HG03378 (cell line): ENCODE data around the gene GPATCH2L.
A peak's percentile ranks its signal among the peaks of the same experiment; 100 is the strongest.

Source experiments
- ATAC-seq: cut with Tn5 transposase; IDR thresholded peaks from one replicate; pipeline ENCODE4 v1.9.1; 2021; ENCODE audit warnings: mild to moderate bottlenecking, moderate library complexity; ENCODE audit not compliant: unreplicated experiment

GPATCH2L gene

DNA sequence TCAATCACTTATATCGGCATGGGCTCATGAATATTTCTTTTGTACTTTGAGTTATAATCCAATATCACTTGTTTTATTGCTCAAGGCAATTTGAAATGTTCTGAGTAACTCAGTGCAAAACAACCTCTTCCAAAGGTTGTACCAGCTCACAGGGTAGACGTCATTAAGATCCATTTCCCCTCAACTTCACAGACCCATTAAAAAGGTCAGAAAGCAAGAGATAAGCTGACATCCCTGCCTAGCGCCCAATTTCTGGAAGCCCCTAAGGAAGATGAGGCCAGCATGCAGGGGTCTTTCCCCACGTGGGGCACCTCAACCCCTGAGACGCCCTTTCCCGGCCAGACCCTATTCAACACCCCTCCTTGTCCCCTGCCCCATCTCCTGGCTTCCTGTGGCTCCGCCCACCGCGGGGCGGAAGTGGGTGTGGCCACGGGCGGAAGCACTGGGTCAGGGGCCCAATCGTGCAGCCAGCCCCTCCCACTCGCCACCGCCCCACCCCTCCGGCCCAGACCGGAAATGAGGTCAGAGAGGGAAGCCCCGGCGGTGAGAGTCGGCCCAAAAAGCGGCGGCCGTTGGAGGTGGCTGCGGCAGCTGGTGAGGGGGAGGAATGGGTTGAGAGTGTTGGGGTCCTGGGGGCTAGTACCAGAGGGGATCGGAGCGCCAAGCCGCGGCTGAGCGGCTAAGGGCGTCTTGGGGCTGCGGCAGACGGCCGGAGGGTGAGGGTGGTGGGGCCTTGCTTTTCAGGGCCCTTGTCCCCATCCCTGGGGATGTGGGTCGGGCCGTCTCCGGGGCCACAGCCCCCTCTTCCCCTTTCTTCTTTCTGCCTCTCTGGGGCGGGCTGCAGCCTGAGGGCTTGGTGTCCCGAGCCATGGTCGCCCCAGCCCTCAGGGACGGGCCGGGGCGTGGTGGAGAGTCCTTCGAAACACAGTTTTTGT is at the start of gene GPATCH2L:
GPATCH2L (plus strand) TSS at position 525 of the 935 bp plus-strand sequence. CDS start 2,442 bp downstream, outside the sequence.
- peak; percentile 56 for ATAC-seq

DNA sequence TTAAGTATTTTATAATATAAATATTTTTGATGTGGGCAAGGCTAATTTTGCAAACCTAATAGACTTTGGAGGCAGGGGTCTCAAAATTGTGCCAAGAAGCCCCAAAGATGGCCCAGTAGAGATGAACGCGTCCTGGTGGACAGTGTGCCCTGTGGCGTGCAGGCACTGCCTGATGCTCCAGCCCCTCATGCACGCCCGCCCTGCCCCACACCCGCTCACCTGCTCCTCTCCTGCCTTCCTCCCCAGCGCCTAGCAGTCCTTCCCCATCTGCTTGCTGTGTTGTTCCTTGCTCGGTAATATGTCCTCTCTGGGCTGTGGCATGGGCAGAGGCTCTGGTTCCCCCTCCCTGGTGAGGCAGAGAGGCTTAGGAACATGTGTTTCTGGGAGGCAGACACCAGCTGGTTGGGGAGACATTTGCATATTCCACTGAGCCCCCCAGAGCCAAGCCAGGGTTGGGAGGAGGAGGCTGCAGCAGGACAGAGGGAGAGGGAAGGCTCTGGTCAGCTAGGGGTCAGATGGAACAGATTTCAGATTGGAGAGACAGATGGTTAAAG is 46.8 kb upstream of the GPATCH2L start:
- ATAC-seq: no peak

DNA sequence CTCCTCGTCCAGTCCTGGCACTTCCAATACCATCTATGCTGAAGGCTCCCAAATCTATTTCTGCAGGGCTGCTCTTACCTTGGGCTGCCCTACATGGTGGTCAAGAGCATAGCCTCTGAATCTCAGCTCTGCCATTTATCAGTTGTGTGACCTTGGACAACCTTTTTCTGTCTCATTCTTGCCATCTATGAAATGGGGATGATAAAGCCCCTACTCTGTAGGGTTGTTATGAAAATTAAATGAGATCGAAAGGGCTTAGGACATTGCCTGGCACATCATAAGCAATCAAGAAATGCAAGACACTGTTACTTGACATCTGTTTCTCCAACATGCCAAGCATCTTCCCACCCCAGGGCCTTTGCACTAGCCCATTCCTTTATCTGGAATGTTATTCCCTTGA is 45.5 kb upstream of the GPATCH2L start:
- ATAC-seq: no peak

DNA sequence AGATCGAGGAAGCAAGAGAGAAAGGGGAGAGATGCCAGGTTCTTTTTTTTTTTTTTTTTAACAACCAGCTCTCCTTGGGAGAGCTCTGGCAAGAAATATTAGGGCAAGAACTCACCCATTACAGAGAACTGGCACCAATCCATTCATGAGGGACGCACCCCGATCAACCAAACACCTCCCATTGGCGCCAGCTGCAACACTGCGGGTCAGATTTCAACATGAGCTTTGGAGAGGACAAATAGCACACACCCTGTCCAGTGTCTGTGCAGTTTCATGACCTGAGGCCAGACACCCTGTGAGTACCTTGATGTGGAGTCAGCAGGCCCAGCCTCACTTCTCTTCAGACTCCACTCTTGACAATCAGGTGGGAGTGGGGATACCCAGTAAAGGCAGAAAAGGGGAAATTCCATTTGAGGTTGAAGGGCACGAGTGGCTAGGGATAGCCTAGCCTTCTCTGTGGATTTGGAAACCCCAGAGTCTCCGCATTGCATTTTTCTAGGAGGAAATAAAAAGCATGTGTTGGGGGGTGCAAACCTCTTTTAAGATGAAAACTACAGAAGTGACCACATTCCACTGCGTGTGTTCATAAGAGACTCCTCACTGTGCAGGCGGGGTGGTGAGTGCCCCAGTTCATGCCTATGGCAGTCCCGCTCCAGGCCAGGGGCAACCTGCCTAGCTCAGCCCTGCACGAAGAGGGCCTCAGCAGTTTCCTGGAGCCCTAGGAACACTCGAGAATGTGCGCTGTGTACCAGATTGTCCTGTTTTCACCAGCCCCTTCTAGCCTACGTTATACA is 42.4 kb upstream of the GPATCH2L start:
- ATAC-seq: no peak

DNA sequence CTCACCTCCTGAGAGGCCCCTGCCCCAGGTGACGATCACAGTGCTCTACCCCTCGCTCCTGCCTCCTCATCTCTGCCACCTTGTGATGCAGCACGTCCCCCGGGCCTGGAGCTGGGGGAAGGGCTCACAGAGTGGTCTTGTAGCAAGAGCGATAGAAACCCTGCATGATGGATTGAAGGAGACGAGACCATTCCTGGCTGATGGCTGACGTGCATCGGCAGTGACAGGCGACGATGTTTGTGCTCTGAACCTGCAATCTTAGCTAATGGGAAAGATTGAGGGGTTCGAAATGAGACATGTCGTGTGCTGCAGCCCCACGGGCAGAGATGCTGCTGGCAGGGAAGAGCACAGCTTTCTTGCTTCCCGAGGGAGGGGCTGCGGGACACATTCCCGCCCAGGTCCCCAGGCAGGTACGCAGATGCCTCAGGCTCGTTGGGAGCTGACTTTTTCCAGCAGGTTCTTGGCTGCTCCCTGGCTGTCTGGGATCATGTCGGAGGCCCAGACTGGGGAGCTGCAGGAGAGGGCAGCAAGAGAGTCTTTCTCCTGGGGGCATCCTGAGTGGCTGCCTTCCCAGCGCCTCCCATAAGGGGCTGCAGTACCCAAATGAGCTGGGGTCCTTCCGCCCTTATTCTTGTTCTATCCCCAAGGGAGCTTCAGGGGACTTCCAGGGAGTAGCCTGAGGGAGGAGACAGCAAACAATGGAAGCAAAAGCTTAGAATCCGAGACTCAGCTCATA is 38.7 kb upstream of the GPATCH2L start:
- no peak for ATAC-seq

DNA sequence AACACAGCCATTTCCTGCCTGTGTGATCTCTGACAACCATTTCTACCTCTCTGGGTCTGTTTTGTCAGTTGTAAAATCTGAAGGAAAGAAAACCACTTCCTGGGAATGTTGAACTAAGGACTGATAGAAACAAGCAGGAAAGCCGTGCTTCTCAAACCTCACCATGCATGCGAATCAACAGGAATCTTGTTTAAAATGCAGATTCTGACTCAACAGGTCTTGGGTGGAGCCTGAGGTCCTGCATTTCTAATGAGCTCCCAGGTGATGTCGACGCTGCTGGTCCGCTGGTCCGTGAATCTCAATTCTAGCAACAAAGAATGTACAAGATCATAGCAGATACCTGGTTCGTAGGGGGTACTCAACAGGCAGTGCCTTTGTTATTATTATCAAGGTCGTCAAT is 38.0 kb upstream of the GPATCH2L start:
- ATAC-seq: no peak

DNA sequence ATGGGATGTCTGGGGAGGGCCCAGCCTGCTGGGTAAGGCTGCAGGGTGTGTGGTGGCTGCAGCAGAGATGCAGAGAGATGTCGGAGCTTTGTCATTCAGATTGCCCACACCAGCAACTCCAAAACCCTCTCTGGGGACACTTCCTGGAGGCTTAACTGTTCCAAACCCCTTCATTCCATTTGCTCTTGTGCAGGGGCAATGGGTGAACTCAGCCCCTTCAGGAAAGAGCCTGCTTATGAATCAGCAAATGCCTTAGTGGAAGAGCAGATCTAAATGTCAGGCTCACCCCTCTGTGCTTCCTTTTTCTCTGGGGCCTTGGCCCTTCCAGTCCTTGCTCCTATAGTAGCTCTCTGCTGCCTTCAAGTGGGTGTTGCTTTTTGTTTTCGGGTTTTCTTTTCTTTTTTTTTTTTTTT is 36.7 kb upstream of the GPATCH2L start:
- no peak for ATAC-seq

DNA sequence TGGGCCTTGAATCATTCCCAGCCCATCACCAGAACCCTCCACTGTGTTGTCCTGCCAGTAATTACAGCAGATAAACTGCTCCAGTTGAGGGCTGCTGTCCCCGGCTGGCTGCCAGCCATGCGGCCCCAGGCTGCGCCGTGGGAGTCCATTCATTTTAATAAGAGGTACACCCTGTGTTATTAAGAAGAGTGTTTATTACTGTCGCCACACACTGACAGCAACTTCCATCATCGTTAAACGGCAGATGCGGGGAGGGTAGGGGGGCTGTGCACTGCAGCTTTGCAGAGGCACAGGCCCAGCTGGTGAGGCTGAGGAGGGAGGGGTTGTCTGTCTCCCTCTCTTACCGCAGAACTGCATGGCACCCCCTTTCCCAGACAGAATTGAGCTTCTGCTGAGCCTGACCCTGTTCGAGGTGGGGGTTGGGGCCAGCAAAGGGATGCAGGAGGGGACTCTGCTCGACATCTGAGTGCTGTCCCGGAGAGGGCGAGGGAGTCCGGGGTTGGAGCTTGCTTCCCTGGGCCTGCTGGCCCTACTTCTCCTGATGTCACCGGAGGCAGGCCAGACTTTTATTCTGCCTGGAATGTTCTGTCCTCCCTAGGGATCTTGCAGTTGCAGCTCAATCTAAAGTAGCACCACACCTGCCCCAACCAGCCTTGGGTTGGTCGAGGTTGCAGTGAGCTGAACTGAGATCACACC is 33.8 kb upstream of the GPATCH2L start:
- no peak for ATAC-seq

DNA sequence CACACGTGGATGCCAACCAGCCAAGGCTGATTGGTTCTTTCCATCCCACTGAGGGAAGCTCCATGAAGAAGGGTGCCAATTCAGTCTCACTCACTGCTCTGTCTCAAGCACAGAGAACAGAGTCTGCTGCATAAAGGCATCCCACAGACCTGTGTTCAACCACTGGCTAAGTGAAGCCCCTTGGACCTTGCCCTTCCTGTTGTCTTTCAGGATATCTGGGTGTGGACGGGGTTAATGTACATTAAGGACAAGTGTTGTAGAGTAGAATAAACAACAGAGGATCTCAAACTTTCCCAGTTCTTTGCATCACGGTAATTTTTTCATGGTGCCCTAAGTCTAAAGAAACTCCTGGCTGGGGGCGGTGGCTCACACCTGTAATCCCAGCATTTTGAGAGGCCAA is 33.1 kb upstream of the GPATCH2L start:
- ATAC-seq: no peak

DNA sequence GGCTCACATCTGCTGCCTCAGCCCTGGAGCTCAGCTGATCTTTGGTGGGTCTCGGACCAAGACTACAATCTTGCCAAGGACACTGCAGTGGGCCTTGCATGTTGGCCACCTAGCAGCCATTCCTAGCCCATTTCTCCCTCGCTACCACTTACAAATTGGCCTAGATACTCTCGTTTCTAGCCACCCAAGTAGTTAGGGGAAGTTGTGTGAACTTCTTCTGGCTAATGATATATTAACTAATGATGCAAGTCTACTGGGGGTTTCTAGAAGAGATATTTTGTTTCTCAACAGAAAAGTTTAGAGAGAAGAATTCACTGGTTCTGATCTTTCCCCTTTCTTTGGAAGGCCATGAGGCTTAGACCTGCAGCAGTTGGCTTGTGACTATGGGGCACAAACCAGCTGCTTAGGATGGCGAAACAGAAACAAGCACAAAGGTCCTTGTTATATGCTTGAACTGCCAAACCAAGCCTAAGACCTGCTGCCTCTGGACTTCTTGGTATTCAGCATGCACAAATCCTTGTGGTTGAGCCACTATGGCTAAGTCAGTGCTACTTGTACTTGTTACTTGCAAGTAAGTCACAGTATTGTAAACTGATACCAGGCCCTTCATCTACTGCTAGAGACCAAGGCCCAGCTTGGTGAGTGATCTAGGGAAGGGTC is 30.5 kb upstream of the GPATCH2L start:
- no peak for ATAC-seq

DNA sequence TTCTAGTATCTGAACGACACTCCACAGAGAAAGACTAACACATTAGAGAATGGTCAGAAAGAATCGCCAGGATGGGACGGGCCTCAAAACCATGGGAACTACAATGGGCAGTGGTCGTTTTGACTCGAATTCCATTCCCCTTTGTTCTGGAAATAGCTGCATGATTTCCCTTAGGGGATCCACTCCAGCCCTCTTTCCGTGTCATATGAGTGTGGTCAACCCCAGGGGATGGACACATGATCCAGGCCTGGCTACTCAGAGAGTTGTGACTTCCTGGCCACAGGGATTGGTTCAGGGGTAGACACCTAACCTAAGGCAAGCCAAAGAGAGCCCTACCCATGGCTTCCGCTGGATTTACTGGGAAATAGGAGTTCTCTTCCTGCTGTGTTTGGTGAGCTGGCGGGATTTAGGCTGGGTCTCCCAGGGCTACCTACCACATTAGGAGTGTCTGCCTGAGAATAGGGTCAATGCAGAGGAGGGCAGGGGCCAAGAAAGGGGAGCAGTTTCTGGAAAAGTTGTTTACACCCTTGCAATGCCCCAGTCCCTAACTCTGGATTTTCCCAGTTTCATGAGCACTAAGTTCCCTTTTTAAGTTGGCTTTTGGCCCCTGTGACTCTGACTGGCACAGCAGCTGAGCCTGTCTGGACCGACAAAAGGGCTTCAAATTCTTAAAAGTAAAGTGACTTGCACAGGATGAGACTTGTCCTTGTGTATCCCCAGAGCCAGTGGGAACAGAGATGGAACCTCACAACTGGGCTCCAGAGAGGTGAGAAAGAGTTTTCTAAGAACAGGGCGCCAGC is 28.1 kb upstream of the GPATCH2L start:
- no peak for ATAC-seq

DNA sequence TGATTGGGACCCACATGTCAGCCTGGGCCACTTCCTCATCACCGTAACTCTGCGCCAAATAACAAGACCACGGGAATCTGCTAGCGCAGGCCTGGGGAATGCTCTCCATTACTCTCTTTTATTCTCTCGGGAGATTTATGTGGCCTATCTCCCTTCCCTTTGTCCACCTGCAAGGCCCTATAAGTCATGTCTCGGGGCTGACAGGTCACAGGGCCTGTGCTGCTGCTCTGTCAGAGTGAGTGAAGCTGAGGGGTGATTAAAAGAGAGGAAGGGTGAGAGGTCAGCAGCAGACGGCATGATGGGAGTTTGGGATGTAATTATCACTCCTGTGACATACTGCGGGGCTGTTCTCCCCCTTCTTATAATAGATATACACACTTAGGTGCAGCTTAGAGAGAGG is 26.2 kb upstream of the GPATCH2L start:
- no peak for ATAC-seq

DNA sequence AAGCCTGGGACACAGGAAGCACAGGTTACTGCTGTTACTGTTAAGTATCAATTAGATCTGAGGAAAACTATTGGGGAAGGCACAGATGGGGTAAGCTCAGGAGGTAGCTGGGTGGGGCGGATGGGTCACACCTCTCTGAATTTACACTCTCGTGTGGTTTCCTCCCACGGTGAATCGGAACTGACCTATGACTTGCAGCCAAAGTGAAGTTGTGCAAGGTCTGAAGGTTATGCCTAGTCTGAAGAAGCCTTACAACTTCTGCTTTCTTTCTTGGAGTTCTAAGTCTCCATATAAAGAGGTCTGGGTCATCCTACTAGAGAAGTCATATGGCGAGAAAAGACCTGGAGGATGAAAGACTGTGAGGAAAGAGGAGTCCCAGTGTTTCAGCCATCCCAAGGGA is 25.6 kb upstream of the GPATCH2L start:
- ATAC-seq: no peak

DNA sequence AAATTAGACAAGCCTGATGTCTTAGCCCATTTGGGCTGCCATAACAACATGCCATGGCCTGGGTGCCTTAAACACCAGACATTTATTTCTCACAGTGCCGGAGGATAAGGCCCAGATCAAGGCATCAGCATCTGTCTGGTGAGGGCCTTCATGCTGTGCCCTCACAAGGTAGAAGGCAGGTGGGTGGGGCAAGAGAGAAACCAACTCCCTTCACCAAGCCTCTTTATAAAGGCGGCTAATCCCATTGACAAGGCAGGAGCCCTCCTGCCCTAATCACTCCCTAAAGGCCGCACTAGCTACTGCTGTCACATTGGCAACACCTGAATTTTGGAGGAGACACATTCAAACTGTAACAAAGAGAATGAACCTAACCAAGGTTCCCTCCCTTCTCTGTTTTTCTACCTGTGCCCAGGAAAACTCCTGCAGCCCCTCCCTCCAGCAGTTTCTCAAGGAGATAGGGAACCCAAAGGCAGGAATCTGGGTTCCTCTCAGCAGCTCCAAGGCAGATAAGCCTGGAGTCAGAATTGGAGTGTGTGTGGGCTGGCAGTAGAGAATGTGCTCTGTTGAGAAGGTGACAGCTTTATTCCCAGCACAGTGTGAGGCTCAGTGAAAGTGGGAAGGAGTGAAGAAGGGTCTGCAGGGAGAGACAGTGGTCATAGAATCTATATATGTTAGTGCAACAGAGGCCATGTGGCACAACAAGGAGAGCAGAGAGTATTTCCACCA is 21.7 kb upstream of the GPATCH2L start:
- no peak for ATAC-seq

DNA sequence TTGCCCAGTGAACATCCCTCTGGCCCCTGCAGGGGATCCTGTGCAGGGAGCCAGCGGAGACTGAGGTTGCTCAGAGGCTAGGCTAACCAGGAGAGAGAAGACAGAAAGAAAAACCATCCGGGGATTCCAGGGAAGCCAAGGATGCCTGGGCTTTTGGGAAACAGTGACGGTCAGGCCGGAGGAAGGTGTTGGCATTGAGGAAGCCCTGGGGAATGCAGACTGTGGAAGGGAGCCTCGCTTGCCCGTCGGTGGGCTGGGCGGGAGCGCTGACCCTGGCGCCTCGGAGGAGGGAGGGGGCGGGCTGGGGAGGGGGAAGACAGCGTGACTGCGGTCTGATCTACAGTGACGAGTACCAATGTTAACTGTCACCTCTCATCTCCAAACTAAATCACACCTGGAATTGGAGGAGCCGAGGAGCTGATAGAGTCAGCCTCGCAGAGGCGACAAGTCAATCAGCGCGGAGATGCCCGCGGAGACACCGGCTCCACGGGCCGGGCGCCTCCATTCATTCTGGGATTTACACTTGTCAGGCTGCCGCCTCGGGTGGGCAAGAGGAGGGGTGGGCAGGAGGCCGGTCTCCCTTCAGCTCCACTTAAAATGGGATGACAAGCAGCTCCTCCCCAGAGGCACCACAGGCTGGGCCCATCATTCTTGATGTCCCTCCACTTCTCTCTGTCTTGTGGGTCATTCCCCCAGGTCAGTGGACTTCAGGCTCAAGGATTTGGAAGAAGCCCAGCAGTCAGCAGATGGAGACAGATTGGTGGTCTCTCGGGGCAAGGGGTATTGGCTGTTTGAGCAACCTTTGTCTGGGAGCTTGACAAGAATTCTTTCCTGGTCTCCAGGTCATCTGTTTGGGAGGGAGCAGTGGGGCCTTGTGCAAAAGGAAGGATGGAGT is 20.4 kb upstream of the GPATCH2L start:
- ATAC-seq: no peak

DNA sequence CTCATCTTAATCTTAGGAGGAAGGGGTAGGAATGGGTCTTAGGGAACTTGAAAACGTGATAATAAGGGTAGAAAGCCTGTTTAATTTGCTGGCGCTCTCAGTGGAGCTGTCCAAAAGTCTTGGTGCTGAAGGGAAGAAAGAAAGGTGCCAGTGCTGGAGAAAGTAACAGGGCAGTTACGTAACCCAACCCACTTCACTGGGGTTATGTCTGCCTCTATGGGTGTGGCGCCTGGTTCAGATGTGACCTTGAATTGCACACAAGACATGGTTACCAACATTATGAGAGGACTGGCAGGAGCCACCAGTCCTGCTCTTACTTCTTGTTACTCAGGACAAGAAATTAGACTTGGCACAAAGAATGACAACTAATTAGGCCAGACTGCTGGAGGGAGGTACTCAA is 18.6 kb upstream of the GPATCH2L start:
- ATAC-seq: no peak

DNA sequence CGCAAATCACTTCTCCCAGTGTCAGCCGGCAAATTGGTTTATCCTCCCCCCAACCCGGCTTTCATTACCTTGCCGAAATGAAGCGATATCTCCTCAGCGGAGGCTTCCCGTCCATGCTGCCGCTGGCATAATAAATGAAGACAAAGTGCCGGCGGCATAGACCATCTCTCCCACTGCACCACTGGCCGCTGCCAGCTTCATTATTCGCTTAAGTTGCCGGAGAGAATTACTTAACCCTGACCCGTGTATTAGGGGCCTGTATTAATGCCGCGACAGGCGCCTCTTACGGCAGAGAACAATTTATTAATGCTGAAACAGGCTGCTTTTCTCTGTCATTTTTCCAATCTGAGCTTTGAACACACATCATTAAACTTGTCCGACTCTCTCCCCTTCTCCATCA is 17.5 kb upstream of the GPATCH2L start:
- ATAC-seq: no peak
